ENCODE measurements around the gene HBA2. TPM values are rescaled to one million over a fixed set of nuclear protein-coding genes. Genes with fewer than 3 reads are reported as not detected.
"Not testable (repeated sequence)": the region's sequence is repeated elsewhere in the genome, so short reads cannot be mapped to it uniquely, and the experiment has no call there.

The HBA2 gene
- total RNA-seq, 1 donor from 2014 or later, result 7,657 TPM

DNA sequence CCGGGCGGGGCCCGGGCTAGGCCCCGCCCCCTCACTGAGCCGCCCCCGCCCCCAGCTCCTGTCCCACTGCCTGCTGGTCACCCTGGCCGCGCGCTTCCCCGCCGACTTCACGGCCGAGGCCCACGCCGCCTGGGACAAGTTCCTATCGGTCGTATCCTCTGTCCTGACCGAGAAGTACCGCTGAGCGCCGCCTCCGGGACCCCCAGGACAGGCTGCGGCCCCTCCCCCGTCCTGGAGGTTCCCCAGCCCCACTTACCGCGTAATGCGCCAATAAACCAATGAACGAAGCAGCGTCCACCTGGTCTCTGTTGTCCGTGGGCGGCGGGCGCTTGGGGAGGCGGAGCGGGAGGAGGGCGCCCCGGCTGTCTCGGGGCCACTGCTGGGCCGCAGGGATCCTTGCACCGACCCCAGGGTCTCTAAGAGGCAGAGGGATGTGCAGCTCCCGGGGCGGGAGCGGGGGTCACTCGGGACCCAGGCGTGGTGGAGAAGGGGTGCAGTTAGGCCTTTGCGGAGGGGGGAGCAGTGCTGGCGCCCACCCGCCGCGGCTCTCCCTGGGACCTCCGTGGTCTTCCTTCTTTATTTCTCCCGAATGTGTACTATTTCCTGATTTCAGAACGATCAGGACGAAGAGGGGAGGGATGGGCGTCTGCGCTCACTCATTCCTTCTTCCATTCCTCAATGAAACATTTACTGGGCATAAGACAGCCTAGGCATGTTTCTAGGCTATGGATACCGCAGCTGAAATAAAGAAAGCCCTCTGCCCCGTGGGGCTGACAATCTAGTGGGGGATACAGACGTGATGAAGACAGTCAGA lies 18.3 kb upstream of the HBA2 start:
- DNase-seq (ENCODE audit: low spot score), result no peak

- DNase-seq (ENCODE audit: low spot score), result no peak
These were observed 17.7 kb upstream of the HBA2 start for GRCh38 chr16:155031-155398.

DNA sequence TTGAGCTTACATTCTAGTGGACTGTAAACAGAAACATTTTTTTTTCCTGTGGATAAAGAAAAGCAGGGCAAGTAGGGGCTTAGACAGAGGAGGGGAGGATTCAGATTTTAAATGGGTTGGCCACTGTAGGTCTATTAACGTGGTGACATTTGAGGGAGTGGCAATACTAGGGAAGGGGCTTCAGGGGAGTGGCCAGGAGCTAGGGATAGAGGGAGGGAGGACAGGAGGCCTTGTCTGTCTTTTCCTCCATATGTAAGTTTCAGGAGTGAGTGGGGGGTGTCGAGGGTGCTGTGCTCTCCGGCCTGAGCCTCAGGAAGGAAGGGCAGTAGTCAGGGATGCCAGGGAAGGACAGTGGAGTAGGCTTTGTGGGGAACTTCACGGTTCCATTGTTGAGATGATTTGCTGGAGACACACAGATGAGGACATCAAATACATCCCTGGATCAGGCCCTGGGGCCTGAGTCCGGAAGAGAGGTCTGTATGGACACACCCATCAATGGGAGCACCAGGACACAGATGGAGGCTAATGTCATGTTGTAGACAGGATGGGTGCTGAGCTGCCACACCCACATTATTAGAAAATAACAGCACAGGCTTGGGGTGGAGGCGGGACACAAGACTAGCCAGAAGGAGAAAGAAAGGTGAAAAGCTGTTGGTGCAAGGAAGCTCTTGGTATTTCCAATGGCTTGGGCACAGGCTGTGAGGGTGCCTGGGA lies 13.4 kb upstream of the HBA2 start:
- DNase-seq (ENCODE audit: low spot score), result no peak

GRCh38 chr16:160242-160641 lies 12.4 kb upstream of the HBA2 start:
- DNase-seq (ENCODE audit: low spot score), result not testable (repeated sequence)

DNA sequence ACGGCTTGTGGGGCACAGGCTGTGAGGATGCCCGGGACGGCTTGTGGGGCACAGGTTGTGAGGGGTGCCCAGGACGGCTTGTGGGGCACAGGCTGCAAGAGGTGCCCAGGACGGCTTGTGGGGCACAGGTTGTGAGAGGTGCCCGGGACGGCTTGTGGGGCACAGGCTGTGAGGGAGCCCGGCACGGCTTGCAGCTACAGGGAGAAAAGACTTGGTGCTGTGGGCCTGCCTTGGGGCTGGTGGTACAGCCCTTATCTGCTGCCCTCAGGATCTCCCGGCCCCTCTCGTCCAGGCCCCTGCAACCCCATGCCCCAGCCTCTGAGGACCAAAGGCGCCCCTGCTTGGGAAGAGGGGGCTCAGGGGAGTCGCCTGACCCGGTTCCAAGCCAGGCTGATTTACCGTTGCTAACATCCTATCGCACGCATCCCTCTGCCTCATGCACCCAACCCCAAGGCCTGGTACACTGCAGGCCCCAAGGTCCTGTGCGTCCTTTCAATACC lies 11.9 kb upstream of the HBA2 start:
- no peak for DNase-seq (ENCODE audit: low spot score)

GRCh38 chr16:162271-162991 lies 10.2 kb upstream of the HBA2 start:
- no peak for DNase-seq (ENCODE audit: low spot score)

DNA sequence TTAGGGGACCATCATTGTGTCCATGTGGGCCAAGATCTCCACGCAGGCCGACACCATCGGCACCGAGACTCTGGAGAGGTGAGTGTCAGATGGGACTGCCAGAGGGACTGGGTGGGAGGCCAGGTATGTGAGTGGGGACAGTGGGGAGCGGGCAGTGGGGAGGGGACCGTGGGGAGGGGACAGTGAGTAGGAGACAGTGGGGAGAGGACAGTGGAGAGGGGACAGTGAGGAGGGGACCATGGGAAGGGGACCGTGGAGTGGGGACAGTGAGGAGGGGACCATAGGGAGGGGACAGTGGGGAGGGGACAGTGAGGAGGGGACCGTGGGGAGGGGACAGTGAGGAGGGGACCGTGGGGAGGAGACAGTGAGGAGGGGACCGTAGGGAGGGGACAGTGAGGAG lies 9.5 kb upstream of the HBA2 start:
- DNase-seq (ENCODE audit: low spot score), result not testable (repeated sequence)

DNA sequence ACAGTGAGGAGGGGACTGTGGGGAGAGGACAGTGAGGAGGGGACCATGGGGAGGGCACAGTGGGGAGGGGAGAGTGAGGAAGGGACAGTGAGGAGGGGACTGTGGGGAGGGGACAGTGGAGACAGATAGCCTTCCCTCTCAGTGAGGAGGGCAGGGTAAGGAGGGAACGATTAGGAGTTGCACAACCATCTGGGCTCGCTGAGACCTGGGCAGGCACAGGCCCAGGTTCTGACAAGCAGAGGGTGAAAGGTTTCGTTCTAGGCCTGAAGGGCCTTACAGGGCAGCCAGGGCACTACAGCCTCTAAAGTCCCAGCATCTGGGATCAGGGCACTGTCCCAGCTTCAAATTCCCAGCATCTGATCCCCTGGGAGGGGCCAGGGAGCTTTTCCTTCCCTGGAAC lies 9.0 kb upstream of the HBA2 start:
- DNase-seq (ENCODE audit: low spot score), result not testable (repeated sequence)

GRCh38 chr16:164134-164823 lies 8.4 kb upstream of the HBA2 start:
- not testable (repeated sequence) for DNase-seq (ENCODE audit: low spot score)

DNA sequence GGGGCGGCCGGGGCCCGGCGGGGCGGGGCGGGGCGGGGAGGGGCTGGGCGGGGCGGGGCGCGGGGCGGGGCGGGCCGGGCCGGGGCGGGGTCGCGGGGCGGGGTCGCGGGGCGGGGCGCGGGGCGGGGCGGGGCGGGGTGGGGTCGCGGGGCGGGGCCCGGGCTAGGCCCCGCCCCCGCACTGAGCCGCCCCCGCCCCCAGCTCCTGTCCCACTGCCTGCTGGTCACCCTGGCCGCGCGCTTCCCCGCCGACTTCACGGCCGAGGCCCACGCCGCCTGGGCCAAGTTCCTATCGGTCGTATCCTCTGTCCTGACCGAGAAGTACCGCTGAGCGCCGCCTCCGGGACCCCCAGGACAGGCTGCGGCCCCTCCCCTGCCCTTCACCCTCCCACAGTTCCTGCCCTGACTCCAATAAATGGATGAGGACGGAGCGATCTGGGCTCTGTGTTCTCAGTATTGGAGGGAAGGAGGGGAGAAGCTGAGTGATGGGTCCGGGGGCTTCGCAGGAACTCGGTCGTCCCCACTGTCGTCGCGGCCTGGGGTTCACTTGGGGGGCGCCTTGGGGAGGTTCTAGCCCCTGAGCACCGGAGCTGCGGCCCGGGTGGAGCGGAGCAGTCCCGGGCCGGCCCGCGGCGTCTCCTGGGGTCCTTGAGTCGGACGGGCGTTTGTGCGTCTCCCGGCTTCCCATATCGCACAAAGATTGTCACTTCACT lies 7.7 kb upstream of the HBA2 start:
- no peak for DNase-seq (ENCODE audit: low spot score)

- DNase-seq (ENCODE audit: low spot score), result no peak
These were observed 6.9 kb upstream of the HBA2 start, which contains the start of gene HBM for GRCh38 chr16:165539-166374. Gene HBM (plus strand): TSS chr16:165978. CDS start chr16:165998, 20 bp downstream.

- DNase-seq (ENCODE audit: low spot score), result no peak
These were observed 6.1 kb upstream of the HBA2 start for GRCh38 chr16:166375-167121.

DNA sequence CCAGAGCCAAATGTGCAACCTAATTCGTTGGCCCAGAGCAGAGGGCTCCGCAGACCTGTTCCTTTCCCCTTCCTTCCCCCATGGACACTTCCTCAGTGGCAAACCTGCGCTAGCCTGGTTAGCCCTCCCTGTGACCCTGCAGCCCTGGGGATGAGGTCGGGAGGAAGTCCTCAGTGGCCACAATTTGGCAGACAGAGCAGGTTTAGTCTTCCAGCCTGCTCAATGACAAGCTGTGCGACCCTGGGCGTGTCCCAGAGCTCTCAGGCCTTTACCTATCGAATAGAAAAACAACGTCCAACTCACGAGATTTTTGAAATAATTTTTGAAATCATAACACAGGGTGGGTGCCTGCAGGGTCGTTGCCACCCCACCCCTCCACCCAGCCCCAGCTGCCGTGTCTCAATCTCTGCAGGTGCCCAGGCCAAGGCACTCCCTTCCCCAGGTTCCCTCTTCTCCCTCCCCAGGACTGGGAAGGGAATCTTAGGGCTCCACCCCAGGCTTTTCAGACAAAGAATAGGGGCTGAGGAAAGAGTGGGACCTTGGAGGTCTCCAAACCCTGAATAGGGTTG lies 5.5 kb upstream of the HBA2 start:
- no peak for DNase-seq (ENCODE audit: low spot score)

GRCh38 chr16:168424-168823 lies 4.3 kb upstream of the HBA2 start:
- DNase-seq (ENCODE audit: low spot score), result no peak

DNA sequence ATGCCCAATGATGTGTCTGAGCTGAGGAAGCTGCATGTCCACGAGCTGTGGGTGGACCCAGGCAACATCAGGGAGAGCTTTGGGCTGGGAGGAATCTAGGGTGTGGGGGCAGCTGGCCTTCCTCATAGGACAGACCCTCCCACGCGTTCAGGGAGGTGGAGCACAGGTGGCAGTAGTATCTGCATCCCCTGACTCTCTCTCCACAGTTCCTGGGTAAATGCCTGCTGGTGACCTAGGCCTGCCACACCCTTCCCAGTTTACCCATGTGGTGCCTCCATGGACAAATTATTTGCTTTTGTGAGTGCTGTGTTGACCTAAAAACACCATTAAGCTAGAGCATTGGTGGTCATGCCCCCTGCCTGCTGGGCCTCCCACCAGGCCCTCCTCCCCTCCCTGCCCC lies 3.7 kb upstream of the HBA2 start:
- no peak for DNase-seq (ENCODE audit: low spot score)

DNA sequence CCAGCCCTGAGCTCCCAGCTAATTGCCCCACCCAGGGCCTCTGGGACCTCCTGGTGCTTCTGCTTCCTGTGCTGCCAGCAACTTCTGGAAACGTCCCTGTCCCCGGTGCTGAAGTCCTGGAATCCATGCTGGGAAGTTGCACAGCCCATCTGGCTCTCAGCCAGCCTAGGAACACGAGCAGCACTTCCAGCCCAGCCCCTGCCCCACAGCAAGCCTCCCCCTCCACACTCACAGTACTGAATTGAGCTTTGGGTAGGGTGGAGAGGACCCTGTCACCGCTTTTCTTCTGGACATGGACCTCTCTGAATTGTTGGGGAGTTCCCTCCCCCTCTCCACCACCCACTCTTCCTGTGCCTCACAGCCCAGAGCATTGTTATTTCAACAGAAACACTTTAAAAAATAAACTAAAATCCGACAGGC lies 2.6 kb upstream of the HBA2 start:
- DNase-seq (ENCODE audit: low spot score), result not testable (repeated sequence)

GRCh38 chr16:170788-171187 lies 1.9 kb upstream of the HBA2 start:
- DNase-seq (ENCODE audit: low spot score), result no peak

DNA sequence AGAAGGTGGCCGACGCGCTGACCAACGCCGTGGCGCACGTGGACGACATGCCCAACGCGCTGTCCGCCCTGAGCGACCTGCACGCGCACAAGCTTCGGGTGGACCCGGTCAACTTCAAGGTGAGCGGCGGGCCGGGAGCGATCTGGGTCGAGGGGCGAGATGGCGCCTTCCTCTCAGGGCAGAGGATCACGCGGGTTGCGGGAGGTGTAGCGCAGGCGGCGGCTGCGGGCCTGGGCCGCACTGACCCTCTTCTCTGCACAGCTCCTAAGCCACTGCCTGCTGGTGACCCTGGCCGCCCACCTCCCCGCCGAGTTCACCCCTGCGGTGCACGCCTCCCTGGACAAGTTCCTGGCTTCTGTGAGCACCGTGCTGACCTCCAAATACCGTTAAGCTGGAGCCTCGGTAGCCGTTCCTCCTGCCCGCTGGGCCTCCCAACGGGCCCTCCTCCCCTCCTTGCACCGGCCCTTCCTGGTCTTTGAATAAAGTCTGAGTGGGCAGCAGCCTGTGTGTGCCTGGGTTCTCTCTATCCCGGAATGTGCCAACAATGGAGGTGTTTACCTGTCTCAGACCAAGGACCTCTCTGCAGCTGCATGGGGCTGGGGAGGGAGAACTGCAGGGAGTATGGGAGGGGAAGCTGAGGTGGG lies 657 bp downstream of the HBA2 start:
- DNase-seq (ENCODE audit: low spot score), result not testable (repeated sequence)
